Adrenal gland (tissue), 12 donors: ENCODE results near the gene SCARB1. TPM values are rescaled to one million over a fixed set of nuclear protein-coding genes. Genes with fewer than 3 reads are reported as not detected.

Experiments used
- DNase-seq, 7 donors: peaks; one replicate each; pipeline ENCODE4 v3.0.0-alpha.2; 2019 to 2020
- H3K27ac ChIP-seq, 5 donors: fragments of 200-600 bp; sonication (generic) in 4 of 5; 1 replicate in 3 of 5; 2 replicates in 2 of 5; pipeline versions ENCODE4 v1.5.1 to v1.8.0; 2016 to 2020; ENCODE audit warnings: mild to moderate bottlenecking in 1 of 5
- H3K27me3 ChIP-seq: fragments of 200-600 bp; 2 replicates; pipeline ENCODE4 v1.8.0; 2021
- H3K36me3 ChIP-seq, 2 donors: fragments of 200-600 bp; replicated peaks in 1 of 2; 1 replicate in 1 of 2; 2 replicates in 1 of 2; pipeline versions ENCODE4 v1.5.1 to v1.8.0; 2018 to 2022
- H3K4me1 ChIP-seq, 2 donors: fragments of 200-600 bp; replicated peaks in 1 of 2; 1 replicate in 1 of 2; 2 replicates in 1 of 2; pipeline versions ENCODE4 v1.5.1 to v1.8.0; 2018 to 2021
- H3K4me3 ChIP-seq, 4 donors: fragments of 200-600 bp; sonication (generic) in 3 of 4; one replicate each; pipeline ENCODE4 v1.5.1; 2016 to 2018
- H3K9me3 ChIP-seq, 3 donors: fragments of 200-600 bp; sonication (generic) in 1 of 3; replicated peaks in 1 of 3; 1 replicate in 2 of 3; 2 replicates in 1 of 3; pipeline versions ENCODE4 v1.5.1 to v1.8.0; 2016 to 2021
- CTCF ChIP-seq, 6 experiments: fragments of 450-650 bp in 4 of 6; fragments of 200-600 bp in 2 of 6; sonication (generic) in 1 of 6; IDR thresholded peaks; 1 replicate in 5 of 6; 2 replicates in 1 of 6; pipeline versions ENCODE4 v1.5.1 to v1.8.0; 2016 to 2021; ENCODE audit warnings: antibody characterized with exemption in 6 of 6, mild to moderate bottlenecking in 2 of 6, moderate library complexity in 1 of 6
- POLR2A ChIP-seq, 2 donors: fragments of 450-650 bp; IDR thresholded peaks; one replicate each; pipeline ENCODE4 v1.6.1; 2017; ENCODE audit warnings: antibody characterized with exemption in 2 of 2, mild to moderate bottlenecking in 2 of 2, moderate library complexity in 1 of 2
- WGBS, 4 donors: extraction: QIAGEN DNeasy Blood & Tissue Kit in 2 of 4; methylation state at CpG; one replicate each; pipeline versions ENCODE4 v1.1.5 to v1.1.7; 2013 to 2017; 5-methylcytosine and 5-hydroxymethylcytosine counted together
- intact Hi-C, 2 donors: fragments of 100-400 bp; cut with DNase I; formaldehyde crosslinking; loops; one replicate each; pipeline versions ENCODE4 v1.14.1 to v1.15.0; 2022 to 2023
- polyA plus RNA-seq, 3 donors: library from polyadenylated mRNA; stranded (reverse); fragments of 200-250 nt in 2 of 3; fragments of 350-450 nt in 1 of 3; fragmentation: Illumina TruSeq in 1 of 3; extraction: RNeasy Lipid Tissue Mini Kit (QIAGEN cat#74804) in 1 of 3; gene quantifications; one replicate each; pipeline ENCODE4 v1.2.3, GENCODE V29; 2013 to 2014
- total RNA-seq, 9 donors: library from RNA; depleted of rRNA in 4 of 9; stranded (reverse); fragments of >200 nt in 4 of 9; fragments of 120-200 nt in 1 of 9; fragmentation: NEBNext Ultra II Directional in 1 of 9; extraction: Animal tissue kit (Norgen Biotek cat#: 25700) in 1 of 9; gene quantifications; one replicate each; pipeline versions ENCODE4 v1.1.0 to v1.2.4, GENCODE V29; 2013 to 2023
- donor health status: healthy with polysubstance abuse.
- donor health status: Bipolar disorder and iron deficiency.
- donor health status: DM: yes; HTN: yes; CAD: no.
- donor health status: DM: no; HTN: no; CAD: no.
- donor health status: DM: no; HTN: no; CAD: no.
- donor health status: DM: yes; HTN: yes; CAD: no.

SCARB1 gene
- total and polyA plus RNA-seq, 12 donors: 213 to 8,580 (median 1,325) TPM

- TF ChIP-seq POLR2A (IDR thresholded peaks at IDR 0.05) (no peak), CTCF (IDR thresholded peaks at IDR 0.05) (no peak)
- H3K9me3 ChIP-seq: no peaks in the 10 kb centered on the region
- H3K4me3 ChIP-seq: no peak overlapping the region
- H3K27me3 ChIP-seq: no peaks in the 10 kb centered on the region
- DNase-seq: no peak
- H3K36me3 ChIP-seq: peaks cover 0 to 54% of the 10 kb centered on the region in 2 donors
- intact Hi-C loops: no loop called here
- H3K4me1 ChIP-seq: peaks cover 0 to 40% of the 10 kb centered on the region in 2 donors
- 47 to 60% (median 52%) methylated on average over 13 of the region's 13 CpGs for WGBS, 4 donors
- H3K27ac ChIP-seq: peak overlapping the region; percentile 20 to 65 (median 51)
Measured at GRCh38 chr12:124797321-124797720, 66.3 kb downstream of the SCARB1 start.

- Histone ChIP-seq H3K9me3 (no peaks in the 10 kb centered on the region), H3K4me1 (peaks cover 7 to 47% of the 10 kb centered on the region in 2 donors), H3K4me3 (no peak overlapping the region), H3K36me3 (peaks cover 0 to 58% of the 10 kb centered on the region in 2 donors), H3K27me3 (no peaks in the 10 kb centered on the region), H3K27ac (peak overlapping the region in 3 of 5 donors; percentile 51 to 65 (median 63))
- intact Hi-C loops: no loop called here
- no peak for DNase-seq
- TF ChIP-seq POLR2A (IDR thresholded peaks at IDR 0.05) (no peak), CTCF (IDR thresholded peaks at IDR 0.05) (no peak)
- 61 to 71% (median 64%) methylated on average over 10 to 14 of the region's 14 CpGs for WGBS, 4 donors
Measured at GRCh38 chr12:124796303-124796960, 67.2 kb downstream of the SCARB1 start.

GRCh38 chr12:124795081-124795948 is 68.3 kb downstream of the SCARB1 start:
- 81 to 97% (median 92%) methylated on average over 4 to 6 of the region's 6 CpGs for WGBS, 4 donors
- Histone ChIP-seq H3K27me3 (no peaks in the 10 kb centered on the region), H3K4me3 (no peak overlapping the region), H3K9me3 (no peaks in the 10 kb centered on the region), H3K27ac (peak overlapping the region in 3 of 5 donors; percentile 51 to 67 (median 65)), H3K4me1 (peaks cover 18 to 54% of the 10 kb centered on the region in 2 donors), H3K36me3 (peaks cover 0 to 56% of the 10 kb centered on the region in 2 donors)
- intact Hi-C loops: no loop called here
- TF ChIP-seq CTCF (IDR thresholded peaks at IDR 0.05) (no peak), POLR2A (IDR thresholded peaks at IDR 0.05) (no peak)
- DNase-seq: no peak

GRCh38 chr12:124792961-124793441 is 70.7 kb downstream of the SCARB1 start:
- DNase-seq: no peak
- Histone ChIP-seq H3K27me3 (no peaks in the 10 kb centered on the region), H3K9me3 (no peaks in the 10 kb centered on the region), H3K4me3 (no peak overlapping the region), H3K4me1 (peaks cover 20 to 43% of the 10 kb centered on the region in 2 donors), H3K36me3 (peaks cover 0 to 54% of the 10 kb centered on the region in 2 donors), H3K27ac (peak overlapping the region in 2 of 5 donors; percentile 88 to 94)
- TF ChIP-seq CTCF (IDR thresholded peaks at IDR 0.05): no peak
- TF ChIP-seq POLR2A (IDR thresholded peaks at IDR 0.05): no peak
- WGBS, 4 donors: 71 to 74% (median 73%) methylated on average over 15 of the region's 15 CpGs
- intact Hi-C loops: no loop called here
